MCF 10A (cell line): ENCODE results near the gene RHBDD1. TPM values are rescaled to one million over a fixed set of nuclear protein-coding genes. Genes with fewer than 3 reads are reported as not detected.

Experiments used
- BruUV-seq: library from RNA; stranded (reverse); fragments of 400-500 nt; replicated peaks from 2 replicates; lab custom pipeline; 2021; lab: Mats Ljungman, UMichigan
- CTCF ChIA-PET: fragments of 300-600 bp; sonication (Branson Sonifier 250); formaldehyde crosslinking; extraction: SDS; loops from one replicate; lab custom pipeline; 2021; ENCODE audit warnings: antibody characterized with exemption, inconsistent platforms; lab: Yijun Ruan, JAX
- POLR2A ChIA-PET: fragments of 300-600, 350-650 bp; sonication (Branson Sonifier 250); formaldehyde crosslinking; extraction: SDS; loops from one replicate; lab custom pipeline; 2020; ENCODE audit warnings: antibody characterized with exemption, inconsistent platforms; lab: Yijun Ruan, JAX
- DNase-seq: peaks from one replicate; pipeline ENCODE4 v3.0.0-alpha.2; 2018; ENCODE audit not compliant: unreplicated experiment
- H3K27ac Mint-ChIP-seq: one replicate; pipeline ENCODE4 v1.8.0; 2022; ENCODE audit warnings: mild to moderate bottlenecking, low read depth, mixed read lengths; ENCODE audit not compliant: unreplicated experiment
- H3K27me3 Mint-ChIP-seq: one replicate; pipeline ENCODE4 v1.8.0; 2022; ENCODE audit warnings: mixed read lengths; ENCODE audit not compliant: insufficient read depth, unreplicated experiment
- H3K36me3 Mint-ChIP-seq: one replicate; pipeline ENCODE4 v1.8.0; 2022; ENCODE audit warnings: mild to moderate bottlenecking, moderate library complexity, mixed read lengths; ENCODE audit not compliant: insufficient read depth, unreplicated experiment
- H3K4me1 Mint-ChIP-seq: one replicate; pipeline ENCODE4 v1.8.0; 2022; ENCODE audit warnings: mixed read lengths; ENCODE audit not compliant: insufficient read depth, unreplicated experiment
- H3K4me3 Mint-ChIP-seq: one replicate; pipeline ENCODE4 v1.8.0; 2022; ENCODE audit warnings: mild to moderate bottlenecking, moderate library complexity, mixed read lengths; ENCODE audit not compliant: unreplicated experiment
- H3K9me3 Mint-ChIP-seq: one replicate; pipeline ENCODE4 v1.8.0; 2022; ENCODE audit warnings: mixed read lengths; ENCODE audit not compliant: unreplicated experiment
- CTCF ChIP-seq: fragments of 200-600 bp; IDR thresholded peaks from one replicate; pipeline ENCODE4 v1.8.0; 2022; ENCODE audit warnings: antibody characterized with exemption, mild to moderate bottlenecking; ENCODE audit not compliant: unreplicated experiment
- intact Hi-C: fragments of 100-400 bp; cut with micrococcal nuclease; formaldehyde crosslinking; loops from 2 replicates; pipeline ENCODE4 v1.14.1; 2022
- total RNA-seq: library from RNA; stranded (reverse); gene quantifications from 2 replicates; pipeline ENCODE4 v1.2.3, GENCODE V29; 2022

The RHBDD1 gene
- total RNA-seq, 1 experiment from 2014 or later = 76.0 TPM

- Mint-ChIP-seq H3K9me3 (no peaks in the 10 kb centered on the region), H3K4me3 (no peak overlapping the region), H3K4me1 (no peaks in the 10 kb centered on the region), H3K27ac (no peak overlapping the region), H3K36me3 (peaks cover 7% of the 10 kb centered on the region), H3K27me3 (no peaks in the 10 kb centered on the region)
- intact Hi-C loops = no loop called here
- BruUV-seq = no TSS peak
- ChIA-PET CTCF (interaction anchor here (0.6 kb wide), 2 partner anchors 25 to 868 kb away, joined by 3 read pairs; no protein-coding TSS in a partner anchor), POLR2A (no interaction called here)
- no peak for DNase-seq
- no peak for TF ChIP-seq CTCF
Observed at GRCh38 chr2:227004482-227004881, 168.6 kb downstream of the RHBDD1 start.

GRCh38 chr2:227006189-227006897 is 170.5 kb downstream of the RHBDD1 start:
- BruUV-seq = no TSS peak
- Mint-ChIP-seq H3K27ac (no peak overlapping the region), H3K27me3 (no peaks in the 10 kb centered on the region), H3K4me1 (no peaks in the 10 kb centered on the region), H3K9me3 (peaks cover 8% of the 10 kb centered on the region), H3K4me3 (no peak overlapping the region), H3K36me3 (no peaks in the 10 kb centered on the region)
- CTCF ChIA-PET = no interaction called here
- no peak for TF ChIP-seq CTCF
- intact Hi-C loops = no loop called here
- no peak for DNase-seq
- POLR2A ChIA-PET = interaction anchor here (0.6 kb wide), 1 partner anchor 1276 kb away, joined by 3 read pairs; no protein-coding TSS in a partner anchor

GRCh38 chr2:227007148-227007547 is 171.3 kb downstream of the RHBDD1 start:
- intact Hi-C loops = no loop called here
- Mint-ChIP-seq H3K4me3 (no peak overlapping the region), H3K4me1 (no peaks in the 10 kb centered on the region), H3K27ac (no peak overlapping the region), H3K36me3 (no peaks in the 10 kb centered on the region), H3K9me3 (peaks cover 8% of the 10 kb centered on the region), H3K27me3 (no peaks in the 10 kb centered on the region)
- ChIA-PET POLR2A (no interaction called here), CTCF (interaction anchor here (0.6 kb wide), 1 partner anchor 1602 kb away, joined by 3 read pairs; no protein-coding TSS in a partner anchor)
- DNase-seq = no peak
- no TSS peak for BruUV-seq
- TF ChIP-seq CTCF = no peak

- H3K9me3 Mint-ChIP-seq = peaks cover 8% of the 10 kb centered on the region
- H3K27ac Mint-ChIP-seq = no peak overlapping the region
- TF ChIP-seq CTCF = no peak
- CTCF ChIA-PET = no interaction called here
- no TSS peak for BruUV-seq
- no peaks in the 10 kb centered on the region for H3K27me3 Mint-ChIP-seq
- intact Hi-C loops = no loop called here
- H3K4me3 Mint-ChIP-seq = no peak overlapping the region
- no peaks in the 10 kb centered on the region for H3K4me1 Mint-ChIP-seq
- DNase-seq = no peak
- H3K36me3 Mint-ChIP-seq = no peaks in the 10 kb centered on the region
- POLR2A ChIA-PET = no interaction called here
Observed at GRCh38 chr2:227007940-227008339, 172.1 kb downstream of the RHBDD1 start.
